GM19238 (cell line): ENCODE results near the gene TAX1BP3.
A peak's percentile ranks its signal among the peaks of the same experiment; 100 is the strongest.

Experiments used
- DNase-seq: peaks from one replicate; pipeline ENCODE4 v3.0.0; 2011; ENCODE audit warnings: low spot score; ENCODE audit not compliant: insufficient read length

The TAX1BP3 gene

DNA sequence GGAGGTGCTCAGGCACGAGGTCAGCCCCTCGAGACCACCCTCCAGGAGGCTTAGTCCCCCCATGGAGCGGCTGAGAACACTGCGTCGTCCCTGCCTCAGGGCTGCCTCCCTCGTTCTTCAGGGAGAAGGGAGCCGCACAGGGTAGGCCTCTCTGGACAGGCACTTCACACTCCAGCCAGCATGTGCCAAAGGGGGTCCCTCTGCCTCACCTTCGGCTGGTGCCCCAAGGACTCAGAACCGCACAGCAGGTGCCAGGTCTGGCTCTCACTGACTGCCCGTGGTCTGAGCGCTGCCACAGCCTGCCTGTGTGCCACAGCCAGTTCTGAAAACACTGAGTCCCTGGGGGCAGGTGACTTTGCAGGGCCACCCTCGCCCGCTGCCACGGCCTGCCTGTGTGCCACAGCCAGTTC lies 20.5 kb upstream of the TAX1BP3 start:
- no peak for DNase-seq

DNA sequence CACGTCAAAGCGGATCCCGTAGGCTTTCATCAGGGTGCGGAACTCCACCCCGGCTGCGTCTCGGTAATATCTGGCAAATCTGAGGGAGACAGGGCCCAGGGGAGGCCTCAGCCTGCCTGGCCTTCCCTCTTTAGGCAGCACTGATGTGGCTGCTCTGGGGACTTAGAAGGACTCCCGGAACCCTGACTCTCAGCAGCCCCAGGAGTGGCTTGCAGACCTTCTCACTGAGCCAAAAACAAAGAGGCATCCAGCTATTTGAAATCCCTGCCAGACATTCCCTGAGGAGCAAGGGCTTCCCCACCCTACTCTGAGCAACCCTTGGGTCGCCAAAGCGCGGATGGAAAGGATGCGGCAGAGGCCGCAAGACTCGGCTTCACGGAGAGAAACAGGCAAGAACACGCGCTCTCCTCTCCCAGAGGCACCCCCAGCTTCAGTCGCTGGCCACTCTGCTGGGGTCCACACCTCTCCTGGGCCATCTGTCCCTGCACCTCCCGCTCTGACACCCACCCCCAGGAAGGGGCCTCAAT lies 19.7 kb upstream of the TAX1BP3 start:
- DNase-seq = no peak

DNA sequence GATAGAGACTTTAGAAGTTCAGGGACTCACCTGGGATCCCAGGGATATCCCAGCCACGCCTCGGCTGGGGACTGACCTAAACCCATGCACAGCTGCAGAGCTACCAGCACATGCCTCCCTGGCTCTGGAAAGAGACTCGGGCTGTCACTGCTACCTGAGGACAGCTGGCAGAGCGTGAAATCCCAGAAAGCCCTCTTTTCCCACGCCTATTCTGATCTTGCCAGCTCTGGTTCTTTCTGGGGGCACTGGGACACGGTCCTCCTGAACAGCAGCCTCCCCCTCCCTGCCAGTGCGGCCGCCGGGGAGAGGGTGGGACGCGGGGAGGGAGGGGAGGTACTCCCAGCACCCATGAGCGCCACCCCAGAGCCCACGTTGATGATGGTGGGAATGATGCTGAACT lies 16.8 kb upstream of the TAX1BP3 start:
- no peak for DNase-seq

- peak; percentile 87 for DNase-seq
Measured at GRCh38 chr17:3683054-3683511, 14.7 kb upstream of the TAX1BP3 start.

DNA sequence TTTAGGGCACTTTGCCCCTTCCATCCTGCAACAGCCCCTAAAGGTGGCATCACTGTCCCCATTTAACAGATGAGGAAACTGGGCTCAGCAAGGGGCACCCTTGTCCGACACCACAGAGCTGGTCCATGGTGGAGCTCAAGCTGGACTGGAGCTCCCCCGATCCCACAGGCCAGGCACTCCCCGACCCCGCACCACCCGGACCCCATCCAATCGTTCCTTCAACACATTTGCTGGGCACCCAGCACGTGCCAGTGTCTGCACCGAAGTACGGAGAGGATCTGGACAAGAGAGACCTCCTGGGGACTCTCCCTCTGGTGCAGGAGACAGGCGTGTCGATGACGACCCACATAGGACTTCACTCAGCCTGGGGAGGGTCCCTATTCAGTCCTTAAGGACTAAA lies 13.7 kb upstream of the TAX1BP3 start:
- DNase-seq = no peak

GRCh38 chr17:3681565-3681964 lies 13.2 kb upstream of the TAX1BP3 start:
- no peak for DNase-seq

DNA sequence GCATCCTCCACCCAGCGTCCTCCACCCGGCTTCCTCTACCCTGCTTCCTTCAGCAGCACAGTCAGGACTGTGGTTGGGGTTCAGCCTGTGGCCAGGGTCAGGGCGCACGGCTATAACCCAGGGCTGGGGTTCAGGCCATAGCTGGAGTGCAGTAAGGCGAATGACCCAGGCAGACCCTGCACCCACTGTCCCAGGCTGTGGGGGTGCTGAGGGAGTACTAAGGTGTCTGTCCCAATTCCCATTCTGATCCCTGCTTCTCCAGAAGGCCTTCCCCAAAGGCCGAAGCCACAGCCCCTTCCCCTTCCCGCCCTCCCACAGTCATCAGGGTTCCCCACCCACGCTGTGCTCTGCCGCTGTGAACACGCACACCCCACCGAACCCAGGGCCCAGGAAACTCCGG lies 12.7 kb upstream of the TAX1BP3 start:
- DNase-seq = no peak

DNA sequence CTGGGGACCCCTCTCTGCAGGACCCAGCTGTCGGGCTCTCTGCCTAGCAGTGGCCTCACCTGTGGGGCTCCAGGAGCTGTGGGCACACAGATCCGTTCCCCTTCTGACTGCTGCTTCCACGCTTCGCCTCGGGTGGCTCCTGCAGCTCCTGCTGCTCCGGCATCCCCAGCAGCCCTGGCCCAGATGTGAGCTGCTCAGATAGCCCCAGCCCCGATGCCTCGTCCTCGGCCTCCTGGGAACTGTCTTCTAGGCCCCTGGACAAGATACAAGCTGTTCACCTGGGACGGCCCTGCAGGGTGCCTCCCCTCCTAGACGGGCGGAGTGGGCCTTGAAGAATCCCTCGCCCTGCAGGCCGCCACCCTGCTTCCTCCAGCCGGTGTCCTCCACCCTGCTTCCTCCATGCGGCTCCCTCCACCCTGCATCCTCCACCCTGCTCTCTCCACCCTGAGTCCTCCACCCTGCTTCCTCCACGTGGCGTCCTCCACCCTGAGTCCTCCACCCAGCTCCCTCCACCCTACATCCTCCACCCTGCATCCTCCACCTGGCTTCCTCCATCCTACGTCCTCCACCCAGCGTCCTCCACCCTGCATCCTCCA lies 11.3 kb upstream of the TAX1BP3 start:
- no peak for DNase-seq

DNA sequence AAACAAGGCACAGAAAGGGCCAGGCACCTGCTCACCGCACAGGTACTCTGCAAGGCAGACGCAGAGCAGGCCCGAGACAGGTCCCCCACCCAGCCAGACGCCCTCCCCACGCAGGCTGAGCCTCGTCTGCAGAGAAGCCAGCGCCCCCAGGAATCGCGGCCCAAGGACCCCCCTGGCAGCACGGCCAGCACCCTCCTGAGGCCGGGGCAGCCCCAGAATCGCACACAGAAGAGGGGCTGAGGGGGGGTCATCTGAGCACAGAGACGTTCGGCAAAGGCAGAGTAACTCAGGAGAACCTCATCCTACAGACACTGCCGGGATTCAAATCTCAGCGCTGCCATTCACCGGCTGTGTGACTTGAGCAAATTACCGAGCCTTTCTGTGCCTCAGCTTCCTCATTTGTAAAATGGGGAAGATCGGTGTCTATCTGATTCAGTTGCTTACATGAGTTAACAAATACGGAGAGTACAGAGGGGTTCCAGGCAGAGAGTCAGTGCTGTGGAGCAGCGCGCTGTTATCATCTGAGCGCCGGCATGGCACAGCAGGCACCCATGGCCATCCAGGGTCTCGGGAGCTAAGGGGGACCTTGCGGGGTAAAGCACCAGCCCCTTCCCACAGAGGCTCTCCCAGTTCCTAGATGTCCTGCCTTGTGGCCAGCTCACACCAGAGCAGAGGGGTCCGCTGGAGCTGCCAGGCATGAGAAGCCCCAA lies 10.6 kb upstream of the TAX1BP3 start:
- no peak for DNase-seq

DNA sequence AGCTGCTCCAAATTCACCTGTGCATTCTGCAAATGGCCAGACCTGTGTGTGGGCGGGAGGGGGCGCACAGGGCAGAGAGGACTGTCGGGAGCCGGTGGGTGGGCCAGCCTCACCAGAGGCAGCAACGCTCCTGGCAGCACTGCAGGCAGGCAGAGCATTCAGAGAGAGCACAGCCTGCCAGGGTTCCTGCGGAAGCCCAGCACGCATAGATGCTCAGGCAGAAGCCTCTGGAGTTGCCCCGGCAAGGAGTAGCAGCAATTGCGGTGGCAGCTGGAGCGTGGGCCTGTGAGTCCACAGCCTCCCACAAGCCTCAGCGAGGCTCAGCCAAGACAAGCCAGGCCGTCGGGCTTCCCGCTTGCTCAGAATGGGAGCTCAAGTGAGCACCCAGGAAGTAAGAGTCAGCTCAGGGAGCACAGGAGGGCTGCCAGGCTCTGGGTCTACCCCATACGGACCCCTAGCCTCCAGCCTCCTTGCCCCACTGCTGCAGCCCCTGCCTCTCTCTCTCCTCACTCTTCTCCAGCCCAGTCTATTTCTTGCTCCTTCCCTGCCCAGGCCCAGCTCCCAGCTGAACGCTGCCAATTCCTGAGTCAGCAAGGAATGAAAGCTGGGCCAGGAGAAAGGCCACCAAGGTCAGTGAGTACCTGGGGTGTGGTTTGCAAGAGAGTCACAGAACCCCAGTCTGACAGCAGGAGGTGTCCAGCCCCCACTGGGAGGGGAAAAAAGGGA lies 9.9 kb upstream of the TAX1BP3 start:
- DNase-seq = no peak

GRCh38 chr17:3675886-3676285 lies 7.5 kb upstream of the TAX1BP3 start:
- no peak for DNase-seq

DNA sequence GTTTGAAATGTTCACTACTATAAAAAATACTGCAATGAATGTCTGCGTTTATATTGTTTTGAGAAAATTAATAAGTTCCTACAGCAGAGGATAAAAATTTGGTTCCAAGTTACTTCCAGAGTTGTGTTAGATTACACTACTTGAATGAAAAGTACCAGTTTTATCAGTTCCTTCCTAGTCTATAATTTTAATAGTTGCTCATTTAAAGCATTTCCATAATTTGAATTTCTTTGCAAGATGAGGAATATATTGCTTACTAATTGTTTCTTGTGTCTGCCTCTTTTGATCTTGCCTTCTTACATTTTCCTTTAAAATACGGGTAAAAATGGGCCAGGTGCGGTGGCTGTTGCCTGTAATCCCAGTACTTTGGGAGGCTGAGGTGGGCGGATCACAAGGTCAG lies 4.2 kb upstream of the TAX1BP3 start:
- no peak for DNase-seq

GRCh38 chr17:3669548-3669947 lies 1.2 kb upstream of the TAX1BP3 start:
- DNase-seq = no peak

- DNase-seq = no peak
Measured at GRCh38 chr17:3669085-3669347, 638 bp upstream of the TAX1BP3 start.

- no peak for DNase-seq
Measured at GRCh38 chr17:3667366-3668278, 756 bp downstream of the TAX1BP3 start.

DNA sequence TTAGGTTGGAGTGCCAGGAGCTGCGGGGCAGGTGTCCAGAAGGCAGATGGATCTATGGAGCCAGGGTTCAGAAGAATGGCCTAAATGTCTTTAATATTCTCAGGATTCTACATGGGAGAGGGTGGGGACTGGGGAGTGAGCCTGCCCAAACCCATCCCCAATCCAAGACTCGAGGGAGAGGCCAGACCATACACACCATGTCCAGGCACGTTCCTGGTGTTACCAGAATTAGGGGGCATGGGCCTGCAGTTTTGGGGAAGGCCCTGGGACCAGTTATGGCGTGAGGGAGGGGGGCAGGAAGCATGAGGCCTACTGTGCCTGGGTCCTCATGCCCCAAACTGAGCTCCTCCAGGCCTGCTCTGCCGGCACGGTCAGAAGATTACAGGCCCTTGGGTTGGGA lies 1.9 kb downstream of the TAX1BP3 start:
- DNase-seq = no peak

DNA sequence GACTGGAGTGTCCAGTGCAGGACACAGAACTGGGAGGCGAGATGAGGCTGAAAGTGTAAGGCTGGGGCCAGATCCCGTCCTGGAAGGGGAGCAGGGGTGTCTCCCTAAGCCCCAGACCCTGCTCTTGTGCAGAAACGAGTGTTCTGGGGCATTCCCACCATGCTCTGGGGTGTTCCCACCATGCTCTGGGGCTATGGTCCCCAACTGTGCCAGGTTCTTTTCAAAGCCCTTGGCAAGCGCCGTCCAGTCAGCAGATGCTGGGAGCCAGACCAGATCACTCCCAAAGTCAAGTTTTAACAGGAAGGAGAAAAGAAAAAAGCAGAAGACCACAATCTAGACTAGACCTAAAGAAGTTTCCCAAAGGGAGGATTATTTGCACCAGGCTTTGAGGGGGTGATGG lies 2.5 kb downstream of the TAX1BP3 start:
- DNase-seq = no peak

DNA sequence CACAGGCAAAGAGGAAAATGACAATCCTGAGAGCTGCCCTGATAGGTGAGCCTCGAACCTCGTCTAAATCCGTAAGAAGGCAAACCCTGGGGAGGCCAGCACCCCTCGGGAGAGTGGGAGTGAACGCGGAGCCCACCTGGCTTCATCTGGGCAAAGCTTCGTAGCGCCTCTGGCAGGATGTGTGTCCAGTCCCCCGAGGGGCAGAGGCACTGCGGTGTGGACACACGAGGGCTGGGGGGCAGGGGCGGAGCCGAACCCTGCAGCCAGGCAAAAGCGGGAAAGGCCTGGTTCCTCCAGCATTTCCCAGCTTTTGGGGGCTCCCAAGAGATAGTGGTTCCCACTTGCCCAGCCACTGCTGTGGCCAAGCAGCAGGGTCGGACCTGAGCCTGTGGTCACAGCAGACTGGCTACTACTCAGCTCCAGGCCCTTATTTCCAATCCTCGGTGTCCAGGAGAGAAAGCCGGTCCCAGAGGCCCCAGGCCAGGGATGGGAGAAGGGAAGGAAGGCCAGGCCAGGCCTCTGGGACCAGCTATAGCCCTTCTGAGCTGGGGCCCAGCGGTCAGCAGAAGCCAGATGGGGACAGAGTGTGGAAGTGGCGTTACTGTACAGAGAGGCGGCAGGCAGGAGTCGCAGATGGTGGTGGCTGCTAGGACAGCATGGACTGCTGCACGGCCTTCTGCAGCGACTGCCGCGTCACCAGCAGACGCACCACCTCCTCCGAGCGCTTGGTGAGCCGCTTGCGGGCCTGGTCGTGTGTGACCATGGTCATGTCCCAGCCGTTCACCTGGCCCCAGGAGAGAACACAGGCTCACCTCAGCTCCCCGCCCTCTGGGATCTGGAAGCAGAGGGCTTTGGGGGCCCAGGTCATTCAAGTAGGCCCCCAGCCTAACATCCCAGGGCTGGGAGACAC lies 5.0 kb downstream of the TAX1BP3 start:
- DNase-seq = no peak

- no peak for DNase-seq
Measured at GRCh38 chr17:3660311-3660891, 8.0 kb downstream of the TAX1BP3 start.

GRCh38 chr17:3659541-3660111 lies 8.8 kb downstream of the TAX1BP3 start:
- no peak for DNase-seq
